A549 (cell line): Measurements from ENCODE around the gene TSPAN18.

ENCODE experiments used
- CBX8 ChIP-seq: fragments of 200-600 bp; sonication (generic); IDR thresholded peaks from 2 replicates; pipeline ENCODE4 v1.6.1; 2016
- CTCF ChIP-seq: fragments of >200 bp; sonication (Bioruptor Twin); formaldehyde crosslinking; IDR thresholded peaks from 3 replicates; pipeline ENCODE4 v1.5.1; 2016
- E2F6 ChIP-seq: IDR thresholded peaks from 2 replicates; pipeline ENCODE4 v1.6.1; 2012; ENCODE audit warnings: low read depth, borderline replicate concordance
- ELK1 ChIP-seq: fragments of 150-350 bp; IDR thresholded peaks from 2 replicates; pipeline ENCODE4 v1.6.1; 2014; ENCODE audit warnings: low read depth, mild to moderate bottlenecking, low read length
- EP300 ChIP-seq, 2 experiments: fragments of >200 bp; sonication (Bioruptor Twin); formaldehyde crosslinking; IDR thresholded peaks; 2 replicates in 1 of 2; 3 replicates in 1 of 2; pipeline ENCODE4 v1.6.1; 2016 to 2017
- HDAC2 ChIP-seq: fragments of 200-600 bp; sonication (generic); IDR thresholded peaks from 2 replicates; pipeline ENCODE4 v1.6.1; 2016
- JUNB ChIP-seq: fragments of >200 bp; sonication (Bioruptor Twin); formaldehyde crosslinking; IDR thresholded peaks from 2 replicates; pipeline ENCODE4 v1.6.1; 2016
- KDM1A ChIP-seq: fragments of 200-600 bp; sonication (generic); IDR thresholded peaks from 2 replicates; pipeline ENCODE4 v1.6.1; 2016; ENCODE audit warnings: low read depth, mild to moderate bottlenecking
- POLR2A ChIP-seq: IDR thresholded peaks from 2 replicates; pipeline ENCODE4 v1.6.1; 2012; ENCODE audit warnings: mild to moderate bottlenecking, low read length
- RAD21 ChIP-seq, 2 experiments: fragments of >200 bp in 1 of 2; sonication (Bioruptor Twin) in 1 of 2; formaldehyde crosslinking in 1 of 2; IDR thresholded peaks in 1 of 2; conservative IDR thresholded peaks in 1 of 2; 2 replicates in 1 of 2; 3 replicates in 1 of 2; pipeline ENCODE4 v1.6.1; 2012 to 2018; ENCODE audit warnings: inconsistent platforms in 1 of 2
- REST ChIP-seq: fragments of 200-600 bp; sonication (generic); IDR thresholded peaks from 2 replicates; pipeline ENCODE4 v1.6.1; 2016; ENCODE audit warnings: antibody characterized with exemption, mild to moderate bottlenecking, moderate library complexity
- USF2 ChIP-seq: fragments of 450-650 bp; IDR thresholded peaks from 2 replicates; pipeline ENCODE4 v1.6.1; 2014; ENCODE audit warnings: antibody characterized with exemption
- ZC3H11A ChIP-seq: fragments of 450-650 bp; IDR thresholded peaks from 2 replicates; pipeline ENCODE4 v1.6.1; 2014; ENCODE audit warnings: antibody characterized with exemption, mild to moderate bottlenecking
- TF ChIP-seq, protein P1 (sequence below): fragments of 250-450 bp; sonication (Bioruptor Pico); IDR thresholded peaks from 2 replicates; pipeline ENCODE4 v1.5.0; 2020; ENCODE audit warnings: low read depth, mild to moderate bottlenecking, moderate library complexity

- TF ChIP-seq CBX8, result no peak
- TF ChIP-seq CTCF, result no peak
- TF ChIP-seq RAD21 (conservative IDR thresholded peaks at IDR 0.05 in 1 of 2, IDR thresholded peaks at IDR 0.05 in 1 of 2), result no peak
- TF ChIP-seq ZC3H11A, result no peak
- TF ChIP-seq JUNB, result no peak
- TF ChIP-seq ELK1, result no peak
- TF ChIP-seq, protein P1, sequence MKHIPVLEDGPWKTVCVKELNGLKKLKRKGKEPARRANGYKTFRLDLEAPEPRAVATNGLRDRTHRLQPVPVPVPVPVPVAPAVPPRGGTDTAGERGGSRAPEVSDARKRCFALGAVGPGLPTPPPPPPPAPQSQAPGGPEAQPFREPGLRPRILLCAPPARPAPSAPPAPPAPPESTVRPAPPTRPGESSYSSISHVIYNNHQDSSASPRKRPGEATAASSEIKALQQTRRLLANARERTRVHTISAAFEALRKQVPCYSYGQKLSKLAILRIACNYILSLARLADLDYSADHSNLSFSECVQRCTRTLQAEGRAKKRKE (CRISPR knock-in tag), result no peak
- TF ChIP-seq POLR2A, result no peak
- no peak for TF ChIP-seq REST
- TF ChIP-seq HDAC2, result no peak
- no peak for TF ChIP-seq EP300 (IDR thresholded peaks at IDR 0.05)
- TF ChIP-seq E2F6, result no peak
- TF ChIP-seq KDM1A, result no peak
- no peak for TF ChIP-seq USF2
Measured at GRCh38 chr11:44893308-44893822, 166.6 kb downstream of the TSPAN18 start.
